HepG2 (cell line): ENCODE measurements around the gene TBX10. TPM values are rescaled to one million over a fixed set of nuclear protein-coding genes. Genes with fewer than 3 reads are reported as not detected.

Experiments
- ATAC-seq: fragments of 200-7000 bp; cut with Tn5 transposase; 3 replicates; pipeline ENCODE4 v1.9.1; 2020; ENCODE audit warnings: mild to moderate bottlenecking, moderate library complexity
- BruUV-seq: library from RNA; stranded (reverse); fragments of 400-500 nt; replicated peaks from 2 replicates; lab custom pipeline; 2021; lab: Mats Ljungman, UMichigan
- CTCF ChIA-PET: fragments of 300-600 bp; formaldehyde crosslinking; extraction: SDS; loops from one replicate; lab custom pipeline; 2021; ENCODE audit warnings: low total read pairs, inconsistent platforms, low intra/inter-chr PET ratio; lab: Yijun Ruan, JAX
- POLR2A ChIA-PET: fragments of 350-600 bp; sonication (Branson Sonifier 250); formaldehyde crosslinking; loops from one replicate; lab custom pipeline; 2020; ENCODE audit warnings: antibody characterized with exemption, inconsistent platforms; lab: Yijun Ruan, JAX
- DNase-seq: peaks from one replicate; pipeline ENCODE4 v3.0.0-alpha.2; 2015; ENCODE audit warnings: low spot score
- FAIRE-seq: peaks from 3 replicates; lab custom pipeline; 2011; peaks lifted over from hg19 to GRCh38; lab: Jason Lieb, UNC
- H2AFZ ChIP-seq: one replicate; pipeline ENCODE4 v1.6.1; 2011; ENCODE audit warnings: low read length, inconsistent platforms
- H3K27ac ChIP-seq: fragments of 300-600 bp; 3 replicates; pipeline ENCODE4 v1.8.0; 2011; ENCODE audit warnings: mixed run types, mild to moderate bottlenecking, mixed read lengths, low read length, inconsistent platforms; ENCODE audit not compliant: insufficient read depth; ENCODE audit errors: extremely low read length
- H3K27me3 ChIP-seq, 2 experiments: fragments of 200-600 bp in 1 of 2; 2 replicates in 1 of 2; 3 replicates in 1 of 2; pipeline versions ENCODE4 v1.6.0 to v1.8.0; 2011; ENCODE audit warnings: low read length in 2 of 2, mild to moderate bottlenecking in 2 of 2, moderate library complexity in 2 of 2, inconsistent platforms in 1 of 2; ENCODE audit not compliant: insufficient read depth in 2 of 2, control insufficient read depth in 1 of 2
- H3K36me3 ChIP-seq, 2 experiments: fragments of 200-600 bp in 1 of 2; replicated peaks in 1 of 2; 2 replicates in 1 of 2; 3 replicates in 1 of 2; pipeline versions ENCODE4 v1.5.1 to v1.8.0; 2011; ENCODE audit warnings: low read length in 2 of 2, inconsistent platforms in 1 of 2; ENCODE audit not compliant: insufficient read depth in 2 of 2, control insufficient read depth in 1 of 2
- H3K4me1 ChIP-seq: 2 replicates; pipeline ENCODE4 v1.5.1; 2012; ENCODE audit warnings: low read length, inconsistent platforms; ENCODE audit not compliant: insufficient read depth
- H3K4me2 ChIP-seq: 2 replicates; pipeline ENCODE4 v1.6.0; 2011; ENCODE audit warnings: low read depth, low read length, inconsistent platforms
- H3K4me3 ChIP-seq, 3 experiments: fragments of 200-600 bp in 1 of 3; sonication (generic), shearing (Covaris generic) in 1 of 3; replicated peaks in 1 of 3; 2 replicates each; pipeline ENCODE4 v1.5.1; 2011 to 2016; ENCODE audit warnings: low read length in 3 of 3, inconsistent platforms in 2 of 3, low read depth in 2 of 3, mild to moderate bottlenecking in 2 of 3, control low read depth in 1 of 3, mixed read lengths in 1 of 3; ENCODE audit not compliant: insufficient read depth in 1 of 3
- H3K79me2 ChIP-seq: one replicate; pipeline ENCODE4 v1.6.1; 2011; ENCODE audit warnings: low read length, inconsistent platforms; ENCODE audit not compliant: insufficient read depth
- H3K9ac ChIP-seq: 2 replicates; pipeline ENCODE4 v1.6.0; 2011; ENCODE audit warnings: mild to moderate bottlenecking, low read depth, low read length, inconsistent platforms; ENCODE audit not compliant: insufficient read depth
- H3K9me3 ChIP-seq: 2 replicates; pipeline ENCODE4 v1.5.1; 2012; ENCODE audit warnings: mild to moderate bottlenecking, low read length
- H4K20me1 ChIP-seq: 2 replicates; pipeline ENCODE4 v1.6.0; 2011; ENCODE audit warnings: inconsistent platforms, mild to moderate bottlenecking, low read length, moderate library complexity; ENCODE audit not compliant: insufficient read depth
- ASH2L ChIP-seq: fragments of 300-600, 200-600 bp; sonication (generic); IDR thresholded peaks from 2 replicates; pipeline ENCODE4 v1.7.0; 2017; ENCODE audit warnings: low read depth, mild to moderate bottlenecking, moderate library complexity, mixed read lengths, low read length; ENCODE audit not compliant: insufficient read length
- FOSL1 ChIP-seq: sonication (generic); formaldehyde crosslinking; IDR thresholded peaks from 2 replicates; pipeline ENCODE4 v1.9.0; 2021; ENCODE audit warnings: missing genetic modification reagents, borderline replicate concordance
- MLXIP ChIP-seq: sonication (generic); formaldehyde crosslinking; IDR thresholded peaks from 2 replicates; pipeline ENCODE4 v1.9.0; 2021; ENCODE audit warnings: missing genetic modification reagents, borderline replicate concordance
- NFKB2 ChIP-seq: sonication (generic); formaldehyde crosslinking; IDR thresholded peaks from 2 replicates; pipeline ENCODE4 v1.4.0; 2020; ENCODE audit warnings: missing genetic modification reagents, borderline replicate concordance
- ZBTB34 ChIP-seq: sonication (generic); formaldehyde crosslinking; IDR thresholded peaks from 2 replicates; pipeline ENCODE4 v1.8.0; 2022; ENCODE audit warnings: mild to moderate bottlenecking, missing genetic modification reagents
- ZNF547 ChIP-seq: sonication (generic); formaldehyde crosslinking; IDR thresholded peaks from 2 replicates; pipeline ENCODE4 v1.5.1; 2020; ENCODE audit warnings: mild to moderate bottlenecking, missing genetic modification reagents
- ZNF704 ChIP-seq: sonication (generic); formaldehyde crosslinking; IDR thresholded peaks from 2 replicates; pipeline ENCODE4 v1.8.1; 2023; ENCODE audit warnings: mild to moderate bottlenecking, inconsistent platforms, moderate library complexity, missing genetic modification reagents, borderline replicate concordance
- ZNF777 ChIP-seq: sonication (generic); formaldehyde crosslinking; IDR thresholded peaks from 2 replicates; pipeline ENCODE4 v1.4.0; 2020; ENCODE audit warnings: missing genetic modification reagents
- ZNF839 ChIP-seq: sonication (generic); formaldehyde crosslinking; IDR thresholded peaks from 2 replicates; pipeline ENCODE4 v1.4.0; 2020; ENCODE audit warnings: missing genetic modification reagents, mild to moderate bottlenecking, borderline replicate concordance
- WGBS: methylation state at CpG from one replicate; pipeline ENCODE4 v1.1.6; 2017; ENCODE audit warnings: low lambda C conversion rate; 5-methylcytosine and 5-hydroxymethylcytosine counted together
- in situ Hi-C: cut with HindIII; loops from 2 replicates; pipeline ENCODE4 v1.10.0; 2017; ENCODE audit warnings: low pct_unique_long_range_greater_than_20kb; ENCODE audit not compliant: extremely low pct_ligation_motif_present
- intact Hi-C: fragments of 100-400 bp; cut with micrococcal nuclease; formaldehyde crosslinking; loops from one replicate; pipeline ENCODE4 v1.10.0; 2022; ENCODE audit not compliant: unreplicated experiment
- polyA plus RNA-seq, 8 experiments: library from polyadenylated mRNA; depleted of rRNA in 3 of 8; stranded (reverse) in 7 of 8; unstranded in 1 of 8; fragments of >200 nt; fragmentation: Illumina TruSeq in 4 of 8; extraction: Trizol in 4 of 8; gene quantifications; 2 replicates each; pipeline versions ENCODE4 v1.2.1 to v1.2.3, GENCODE V29; 2011 to 2016; ENCODE audit warnings: low read depth in 4 of 8, missing spikeins in 1 of 8, mixed read lengths in 1 of 8; ENCODE audit not compliant: insufficient read depth in 1 of 8
- total RNA-seq, 5 experiments: library from RNA; depleted of rRNA; stranded (reverse); fragments of >200 nt; fragmentation: Illumina TruSeq; extraction: Trizol; gene quantifications; 2 replicates each; pipeline ENCODE4 v1.2.3, GENCODE V29; 2016; ENCODE audit warnings: low read depth in 1 of 5
- TF ChIP-seq, protein P1 (sequence below): sonication (generic); formaldehyde crosslinking; IDR thresholded peaks from 2 replicates; pipeline ENCODE4 v1.5.1; 2020; ENCODE audit warnings: mild to moderate bottlenecking, missing genetic modification reagents, borderline replicate concordance

TBX10 gene
- total and polyA plus RNA-seq, 2 of the 13 experiments (the other 11 are each of a cell fraction or from before 2014, with no cell fraction given), result 0.27 to 1.7 TPM

- in situ Hi-C loops, result loop anchor here (25.0 kb wide), 1 partner anchor 122 kb away; no protein-coding TSS in a partner anchor
- no peak for TF ChIP-seq FOSL1 (CRISPR knock-in tag)
- TF ChIP-seq, protein P1, sequence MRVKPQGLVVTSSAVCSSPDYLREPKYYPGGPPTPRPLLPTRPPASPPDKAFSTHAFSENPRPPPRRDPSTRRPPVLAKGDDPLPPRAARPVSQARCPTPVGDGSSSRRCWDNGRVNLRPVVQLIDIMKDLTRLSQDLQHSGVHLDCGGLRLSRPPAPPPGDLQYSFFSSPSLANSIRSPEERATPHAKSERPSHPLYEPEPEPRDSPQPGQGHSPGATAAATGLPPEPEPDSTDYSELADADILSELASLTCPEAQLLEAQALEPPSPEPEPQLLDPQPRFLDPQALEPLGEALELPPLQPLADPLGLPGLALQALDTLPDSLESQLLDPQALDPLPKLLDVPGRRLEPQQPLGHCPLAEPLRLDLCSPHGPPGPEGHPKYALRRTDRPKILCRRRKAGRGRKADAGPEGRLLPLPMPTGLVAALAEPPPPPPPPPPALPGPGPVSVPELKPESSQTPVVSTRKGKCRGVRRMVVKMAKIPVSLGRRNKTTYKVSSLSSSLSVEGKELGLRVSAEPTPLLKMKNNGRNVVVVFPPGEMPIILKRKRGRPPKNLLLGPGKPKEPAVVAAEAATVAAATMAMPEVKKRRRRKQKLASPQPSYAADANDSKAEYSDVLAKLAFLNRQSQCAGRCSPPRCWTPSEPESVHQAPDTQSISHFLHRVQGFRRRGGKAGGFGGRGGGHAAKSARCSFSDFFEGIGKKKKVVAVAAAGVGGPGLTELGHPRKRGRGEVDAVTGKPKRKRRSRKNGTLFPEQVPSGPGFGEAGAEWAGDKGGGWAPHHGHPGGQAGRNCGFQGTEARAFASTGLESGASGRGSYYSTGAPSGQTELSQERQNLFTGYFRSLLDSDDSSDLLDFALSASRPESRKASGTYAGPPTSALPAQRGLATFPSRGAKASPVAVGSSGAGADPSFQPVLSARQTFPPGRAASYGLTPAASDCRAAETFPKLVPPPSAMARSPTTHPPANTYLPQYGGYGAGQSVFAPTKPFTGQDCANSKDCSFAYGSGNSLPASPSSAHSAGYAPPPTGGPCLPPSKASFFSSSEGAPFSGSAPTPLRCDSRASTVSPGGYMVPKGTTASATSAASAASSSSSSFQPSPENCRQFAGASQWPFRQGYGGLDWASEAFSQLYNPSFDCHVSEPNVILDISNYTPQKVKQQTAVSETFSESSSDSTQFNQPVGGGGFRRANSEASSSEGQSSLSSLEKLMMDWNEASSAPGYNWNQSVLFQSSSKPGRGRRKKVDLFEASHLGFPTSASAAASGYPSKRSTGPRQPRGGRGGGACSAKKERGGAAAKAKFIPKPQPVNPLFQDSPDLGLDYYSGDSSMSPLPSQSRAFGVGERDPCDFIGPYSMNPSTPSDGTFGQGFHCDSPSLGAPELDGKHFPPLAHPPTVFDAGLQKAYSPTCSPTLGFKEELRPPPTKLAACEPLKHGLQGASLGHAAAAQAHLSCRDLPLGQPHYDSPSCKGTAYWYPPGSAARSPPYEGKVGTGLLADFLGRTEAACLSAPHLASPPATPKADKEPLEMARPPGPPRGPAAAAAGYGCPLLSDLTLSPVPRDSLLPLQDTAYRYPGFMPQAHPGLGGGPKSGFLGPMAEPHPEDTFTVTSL (CRISPR knock-in tag), result no peak
- no peak for TF ChIP-seq ZBTB34 (CRISPR knock-in tag)
- TF ChIP-seq ASH2L, result no peak
- TF ChIP-seq NFKB2 (CRISPR knock-in tag), result no peak
- TF ChIP-seq ZNF704 (CRISPR knock-in tag), result no peak
- no peak for TF ChIP-seq ZNF777 (CRISPR knock-in tag)
- no peak for TF ChIP-seq ZNF547
- TF ChIP-seq MLXIP (CRISPR knock-in tag), result no peak
- TF ChIP-seq ZNF839 (CRISPR knock-in tag), result no peak
Measured at GRCh38 chr11:67664696-67665540, 25.4 kb upstream of the TBX10 start.

More at GRCh38 chr11:67664696-67665540, 25.4 kb upstream of the TBX10 start:
- no TSS peak for BruUV-seq
- Histone ChIP-seq H3K27ac (no peak overlapping the region), H3K4me1 (no peaks in the 10 kb centered on the region), H3K9me3 (no peaks in the 10 kb centered on the region), H3K4me3 (no peak overlapping the region), H3K36me3 (no peaks in the 10 kb centered on the region), H3K4me2 (no peak overlapping the region), H2AFZ (no peak overlapping the region), H3K9ac (no peak overlapping the region), H3K27me3 (peaks cover 1 to 17% of the 10 kb centered on the region in 2 experiments; a peak in 3 of 5 replicates), H3K79me2 (no peaks in the 10 kb centered on the region), H4K20me1 (no peaks in the 10 kb centered on the region)
- 48% methylated on average over 7 of the region's 33 CpGs for WGBS
- no peak; the same call in 2 of the 3 replicates for ATAC-seq
- no peak for DNase-seq
- ChIA-PET CTCF (no interaction called here), POLR2A (no interaction called here)
- FAIRE-seq, result no peak
- intact Hi-C loops, result no loop called here
